WTC11 (cell line): ENCODE data around the gene WLS.

Source experiments
- ATF3 ChIP-seq: sonication (generic); formaldehyde crosslinking; conservative IDR thresholded peaks from 2 replicates; pipeline ENCODE4 v1.8.1; 2022; ENCODE audit warnings: mild to moderate bottlenecking, missing genetic modification reagents
- CBFB ChIP-seq: sonication (generic); formaldehyde crosslinking; IDR thresholded peaks from 2 replicates; pipeline ENCODE4 v1.8.1; 2022; ENCODE audit warnings: mild to moderate bottlenecking, low read depth, missing genetic modification reagents
- ELF4 ChIP-seq: sonication (generic); formaldehyde crosslinking; IDR thresholded peaks from 2 replicates; pipeline ENCODE4 v1.8.1; 2022; ENCODE audit warnings: low read depth, mild to moderate bottlenecking, moderate library complexity, missing genetic modification reagents
- FOXK1 ChIP-seq: sonication (generic); formaldehyde crosslinking; IDR thresholded peaks from 2 replicates; pipeline ENCODE4 v1.8.0; 2022; ENCODE audit warnings: mild to moderate bottlenecking, moderate library complexity, missing genetic modification reagents
- JUN ChIP-seq: sonication (generic); formaldehyde crosslinking; IDR thresholded peaks from 2 replicates; pipeline ENCODE4 v1.8.0; 2023; ENCODE audit warnings: mild to moderate bottlenecking, missing genetic modification reagents
- NR1H2 ChIP-seq: sonication (generic); formaldehyde crosslinking; IDR thresholded peaks from 2 replicates; pipeline ENCODE4 v1.9.0; 2021; ENCODE audit warnings: mild to moderate bottlenecking, moderate library complexity, missing genetic modification reagents
- OVOL2 ChIP-seq: fragments of 250-450 bp; sonication (Bioruptor Pico); IDR thresholded peaks from 2 replicates; pipeline ENCODE4 v1.9.0; 2021; ENCODE audit warnings: mild to moderate bottlenecking, borderline replicate concordance
- USF2 ChIP-seq: sonication (generic); formaldehyde crosslinking; IDR thresholded peaks from 2 replicates; pipeline ENCODE4 v1.8.1; 2023; ENCODE audit warnings: mild to moderate bottlenecking, missing genetic modification reagents, moderate library complexity
- ZNF121 ChIP-seq: sonication (generic); formaldehyde crosslinking; IDR thresholded peaks from 2 replicates; pipeline ENCODE4 v1.8.0; 2023; ENCODE audit warnings: missing genetic modification reagents
- ZSCAN18 ChIP-seq: fragments of 250-450 bp; sonication (Bioruptor Pico); IDR thresholded peaks from 2 replicates; pipeline ENCODE4 v2.1.2; 2022; ENCODE audit warnings: mild to moderate bottlenecking, moderate library complexity
- TF ChIP-seq, protein P1 (sequence below): fragments of 200-600 bp; IDR thresholded peaks from 2 replicates; pipeline ENCODE4 v1.8.0; 2022; ENCODE audit warnings: antibody characterized with exemption
- TF ChIP-seq, protein P2 (sequence below): sonication (generic); formaldehyde crosslinking; IDR thresholded peaks from 2 replicates; pipeline ENCODE4 v1.8.0; 2022; ENCODE audit warnings: mild to moderate bottlenecking, missing genetic modification reagents
- TF ChIP-seq, protein P3 (sequence below): sonication (generic); formaldehyde crosslinking; IDR thresholded peaks from 2 replicates; pipeline ENCODE4 v1.8.1; 2023; ENCODE audit warnings: mild to moderate bottlenecking, missing genetic modification reagents, moderate library complexity

DNA sequence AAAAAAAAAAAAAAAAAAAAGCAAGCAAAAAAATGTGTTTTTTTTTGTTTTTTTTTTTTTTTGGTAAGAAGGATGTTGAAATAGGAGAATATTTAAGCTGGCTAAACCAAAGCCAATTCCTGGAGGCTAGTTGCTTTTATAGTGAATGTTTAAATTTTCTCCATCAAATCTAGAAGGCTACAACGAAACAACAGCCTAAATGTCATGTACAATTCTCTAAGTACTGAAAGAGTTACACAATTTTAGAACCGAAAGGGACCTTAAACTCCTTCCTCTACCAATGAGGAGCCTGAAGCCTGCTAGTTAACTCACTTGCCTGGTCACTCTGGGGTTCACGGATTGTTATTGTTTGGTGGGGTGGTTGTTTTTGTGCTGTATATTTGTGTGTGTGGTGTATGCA is 3.5 kb downstream of the WLS start:
- TF ChIP-seq ELF4 (no peak), JUN (CRISPR knock-in tag) (no peak), USF2 (no peak), FOXK1 (CRISPR knock-in tag) (no peak), NR1H2 (CRISPR knock-in tag) (no peak), ZSCAN18 (no peak), OVOL2 (no peak), ZNF121 (no peak), ATF3 (CRISPR knock-in tag) (no peak), CBFB (CRISPR knock-in tag) (no peak)
- TF ChIP-seq, protein P1, sequence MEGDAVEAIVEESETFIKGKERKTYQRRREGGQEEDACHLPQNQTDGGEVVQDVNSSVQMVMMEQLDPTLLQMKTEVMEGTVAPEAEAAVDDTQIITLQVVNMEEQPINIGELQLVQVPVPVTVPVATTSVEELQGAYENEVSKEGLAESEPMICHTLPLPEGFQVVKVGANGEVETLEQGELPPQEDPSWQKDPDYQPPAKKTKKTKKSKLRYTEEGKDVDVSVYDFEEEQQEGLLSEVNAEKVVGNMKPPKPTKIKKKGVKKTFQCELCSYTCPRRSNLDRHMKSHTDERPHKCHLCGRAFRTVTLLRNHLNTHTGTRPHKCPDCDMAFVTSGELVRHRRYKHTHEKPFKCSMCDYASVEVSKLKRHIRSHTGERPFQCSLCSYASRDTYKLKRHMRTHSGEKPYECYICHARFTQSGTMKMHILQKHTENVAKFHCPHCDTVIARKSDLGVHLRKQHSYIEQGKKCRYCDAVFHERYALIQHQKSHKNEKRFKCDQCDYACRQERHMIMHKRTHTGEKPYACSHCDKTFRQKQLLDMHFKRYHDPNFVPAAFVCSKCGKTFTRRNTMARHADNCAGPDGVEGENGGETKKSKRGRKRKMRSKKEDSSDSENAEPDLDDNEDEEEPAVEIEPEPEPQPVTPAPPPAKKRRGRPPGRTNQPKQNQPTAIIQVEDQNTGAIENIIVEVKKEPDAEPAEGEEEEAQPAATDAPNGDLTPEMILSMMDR, result no peak
- TF ChIP-seq, protein P2, sequence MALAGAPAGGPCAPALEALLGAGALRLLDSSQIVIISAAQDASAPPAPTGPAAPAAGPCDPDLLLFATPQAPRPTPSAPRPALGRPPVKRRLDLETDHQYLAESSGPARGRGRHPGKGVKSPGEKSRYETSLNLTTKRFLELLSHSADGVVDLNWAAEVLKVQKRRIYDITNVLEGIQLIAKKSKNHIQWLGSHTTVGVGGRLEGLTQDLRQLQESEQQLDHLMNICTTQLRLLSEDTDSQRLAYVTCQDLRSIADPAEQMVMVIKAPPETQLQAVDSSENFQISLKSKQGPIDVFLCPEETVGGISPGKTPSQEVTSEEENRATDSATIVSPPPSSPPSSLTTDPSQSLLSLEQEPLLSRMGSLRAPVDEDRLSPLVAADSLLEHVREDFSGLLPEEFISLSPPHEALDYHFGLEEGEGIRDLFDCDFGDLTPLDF (CRISPR knock-in tag), result no peak
- TF ChIP-seq, protein P3, sequence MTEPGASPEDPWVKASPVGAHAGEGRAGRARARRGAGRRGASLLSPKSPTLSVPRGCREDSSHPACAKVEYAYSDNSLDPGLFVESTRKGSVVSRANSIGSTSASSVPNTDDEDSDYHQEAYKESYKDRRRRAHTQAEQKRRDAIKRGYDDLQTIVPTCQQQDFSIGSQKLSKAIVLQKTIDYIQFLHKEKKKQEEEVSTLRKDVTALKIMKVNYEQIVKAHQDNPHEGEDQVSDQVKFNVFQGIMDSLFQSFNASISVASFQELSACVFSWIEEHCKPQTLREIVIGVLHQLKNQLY (CRISPR knock-in tag), result no peak
